ENCODE data around the gene KRCC1.
"Not testable (repeated sequence)": the region's sequence is repeated elsewhere in the genome, so short reads cannot be mapped to it uniquely, and the experiment has no call there.

Gene KRCC1

DNA sequence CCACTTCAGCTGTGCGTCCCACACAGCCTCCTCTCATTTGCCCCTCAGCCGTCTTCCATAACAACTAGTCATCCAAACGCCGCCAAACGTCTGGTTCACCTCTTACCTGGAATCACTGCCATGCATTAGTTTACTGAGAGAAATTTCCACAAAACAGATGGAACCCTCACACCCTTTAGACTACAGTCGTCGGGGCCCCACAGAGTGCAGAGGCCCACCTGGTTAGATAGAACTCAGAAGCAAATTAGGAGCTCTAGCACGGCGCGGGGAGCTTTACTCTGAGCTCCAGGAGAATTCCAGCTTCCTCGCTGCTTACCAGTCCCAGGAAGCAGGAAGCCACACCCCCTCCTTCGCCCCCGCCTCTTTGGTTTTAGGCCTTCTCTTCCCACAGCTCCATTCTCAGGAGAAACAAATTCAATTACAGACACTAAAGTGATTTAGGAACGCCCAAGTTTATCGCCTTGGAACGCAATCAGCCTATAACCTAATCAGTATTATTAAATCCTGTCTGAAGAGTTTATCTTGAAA is 48.6 kb downstream of the KRCC1 start:
- no peak overlapping the region for H3K4me3 ChIP-seq (ENCODE audit: low read length)
- H3K27me3 ChIP-seq (ENCODE audit: control insufficient read depth, insufficient read depth, low read length) = peaks cover 8% of the 10 kb centered on the region
- H3K9ac ChIP-seq (ENCODE audit: low read length) = no peak overlapping the region
- H3K36me3 ChIP-seq (ENCODE audit: control insufficient read depth, insufficient read depth, low read length) = no peaks in the 10 kb centered on the region
- no peaks in the 10 kb centered on the region for H3K4me1 ChIP-seq (ENCODE audit: control insufficient read depth, insufficient read depth, low read length)
- H3K9me3 ChIP-seq (ENCODE audit: control insufficient read depth, low read length) = no peaks in the 10 kb centered on the region

DNA sequence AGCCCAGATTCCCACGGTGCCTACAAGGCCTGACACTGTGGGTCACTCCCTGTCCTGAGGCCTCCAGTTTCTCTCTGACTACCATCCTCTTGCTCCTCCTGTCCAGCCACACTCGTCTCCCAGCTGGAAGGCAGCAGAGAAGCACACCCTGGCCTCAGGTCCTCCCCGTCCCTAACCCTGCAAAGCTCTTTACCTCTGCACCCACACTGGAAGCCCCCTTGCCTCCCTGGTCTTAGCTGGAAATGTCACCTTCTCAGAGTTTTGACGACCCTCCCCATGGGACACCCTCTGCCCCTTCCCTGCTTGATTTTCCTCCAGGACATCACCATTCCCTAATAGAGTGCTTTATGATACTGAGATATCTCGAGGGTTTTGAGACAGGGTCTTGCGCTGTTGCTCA is 49.8 kb downstream of the KRCC1 start:
- no peaks in the 10 kb centered on the region for H3K4me1 ChIP-seq (ENCODE audit: control insufficient read depth, insufficient read depth, low read length)
- peaks cover 8% of the 10 kb centered on the region for H3K27me3 ChIP-seq (ENCODE audit: control insufficient read depth, insufficient read depth, low read length)
- no peak overlapping the region for H3K9ac ChIP-seq (ENCODE audit: low read length)
- H3K9me3 ChIP-seq (ENCODE audit: control insufficient read depth, low read length) = no peaks in the 10 kb centered on the region
- H3K4me3 ChIP-seq (ENCODE audit: low read length) = no peak overlapping the region
- no peaks in the 10 kb centered on the region for H3K36me3 ChIP-seq (ENCODE audit: control insufficient read depth, insufficient read depth, low read length)

DNA sequence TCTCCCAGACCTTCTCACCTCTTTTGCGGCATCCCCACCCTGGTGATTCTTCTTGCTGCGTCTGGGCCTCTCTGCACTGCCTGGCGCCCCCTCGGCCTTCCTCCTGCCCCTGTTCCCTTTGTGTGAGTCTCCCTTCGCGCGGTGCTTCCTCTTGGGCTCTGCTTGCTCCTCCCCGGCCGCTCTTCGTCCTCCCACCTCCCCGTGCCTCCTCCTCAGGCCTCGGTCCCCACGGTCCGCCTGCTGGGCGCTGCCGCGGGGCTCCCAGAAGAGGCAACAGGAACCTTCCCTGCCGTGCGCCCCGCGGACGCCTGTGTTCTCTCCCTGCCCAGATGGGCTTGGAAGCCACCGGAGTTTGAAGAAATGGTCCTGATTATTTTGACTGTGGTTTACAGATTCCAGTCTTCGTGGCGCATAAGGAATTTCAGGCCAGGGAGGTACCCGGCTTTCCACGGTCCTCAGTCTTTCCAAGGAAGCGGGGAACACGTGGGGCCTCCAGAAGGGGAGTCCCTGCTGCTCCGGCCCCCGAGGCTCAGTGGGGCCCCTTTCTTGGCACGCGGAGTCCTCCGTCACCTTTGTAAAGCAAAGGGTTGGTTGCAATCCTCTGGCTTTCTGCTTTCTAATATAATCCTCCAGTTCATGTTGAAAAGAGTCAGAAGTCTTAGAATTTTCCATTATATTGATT is 52.4 kb downstream of the KRCC1 start:
- Histone ChIP-seq H3K9ac (ENCODE audit: low read length) (no peak overlapping the region), H3K9me3 (ENCODE audit: control insufficient read depth, low read length) (no peaks in the 10 kb centered on the region), H3K4me1 (ENCODE audit: control insufficient read depth, insufficient read depth, low read length) (no peaks in the 10 kb centered on the region), H3K4me3 (ENCODE audit: low read length) (no peak overlapping the region), H3K27me3 (ENCODE audit: control insufficient read depth, insufficient read depth, low read length) (peaks cover 8% of the 10 kb centered on the region), H3K36me3 (ENCODE audit: control insufficient read depth, insufficient read depth, low read length) (no peaks in the 10 kb centered on the region)

DNA sequence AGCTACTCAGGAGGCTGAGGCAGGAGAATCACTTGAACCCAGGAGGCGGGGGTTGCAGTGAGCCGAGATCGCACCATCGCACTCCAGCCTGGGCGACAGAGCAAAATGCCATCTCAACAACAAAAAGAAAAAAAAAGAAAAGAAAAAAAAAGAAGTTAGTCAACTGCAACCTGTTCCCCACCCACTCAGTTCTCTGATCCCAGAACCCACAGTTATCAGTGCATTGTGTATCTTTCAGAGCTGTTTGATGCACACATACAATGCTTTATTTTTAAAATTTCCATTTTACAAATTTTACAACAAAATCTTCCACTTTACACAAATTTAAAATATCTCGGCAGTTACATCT is 53.2 kb downstream of the KRCC1 start:
- Histone ChIP-seq H3K27me3 (ENCODE audit: control insufficient read depth, insufficient read depth, low read length) (peaks cover 8% of the 10 kb centered on the region), H3K36me3 (ENCODE audit: control insufficient read depth, insufficient read depth, low read length) (no peaks in the 10 kb centered on the region), H3K4me1 (ENCODE audit: control insufficient read depth, insufficient read depth, low read length) (no peaks in the 10 kb centered on the region), H3K4me3 (ENCODE audit: low read length) (no peak overlapping the region), H3K9me3 (ENCODE audit: control insufficient read depth, low read length) (no peaks in the 10 kb centered on the region), H3K9ac (ENCODE audit: low read length) (no peak overlapping the region)

DNA sequence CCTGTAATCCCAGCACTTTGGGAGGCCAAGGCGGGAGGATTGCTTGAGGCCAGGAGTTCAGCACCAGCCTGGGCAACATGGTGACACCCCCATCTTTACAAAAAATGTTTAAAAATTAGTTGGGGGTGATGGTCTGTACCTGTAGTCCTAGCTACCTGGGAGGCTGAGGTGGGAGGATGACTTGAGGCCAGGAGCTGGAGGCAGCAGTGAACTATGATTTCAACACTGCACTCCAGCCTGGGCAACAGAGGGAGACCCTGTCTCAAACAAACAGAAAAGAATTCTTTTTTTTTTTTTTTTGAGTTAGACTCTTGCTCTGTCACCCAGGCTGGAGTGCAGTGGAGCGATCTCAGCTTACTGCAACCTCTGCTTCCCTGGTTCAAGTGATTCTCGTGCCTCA is 55.1 kb downstream of the KRCC1 start:
- H3K36me3 ChIP-seq (ENCODE audit: control insufficient read depth, insufficient read depth, low read length); H3K4me3 ChIP-seq (ENCODE audit: low read length); H3K27me3 ChIP-seq (ENCODE audit: control insufficient read depth, insufficient read depth, low read length); H3K9me3 ChIP-seq (ENCODE audit: control insufficient read depth, low read length); H3K9ac ChIP-seq (ENCODE audit: low read length); H3K4me1 ChIP-seq (ENCODE audit: control insufficient read depth, insufficient read depth, low read length): not testable (repeated sequence)

GRCh38 chr2:87996570-87996969 is 59.0 kb downstream of the KRCC1 start:
- no peaks in the 10 kb centered on the region for H3K36me3 ChIP-seq (ENCODE audit: control insufficient read depth, insufficient read depth, low read length)
- no peak overlapping the region for H3K9ac ChIP-seq (ENCODE audit: low read length)
- H3K9me3 ChIP-seq (ENCODE audit: control insufficient read depth, low read length) = no peaks in the 10 kb centered on the region
- no peaks in the 10 kb centered on the region for H3K27me3 ChIP-seq (ENCODE audit: control insufficient read depth, insufficient read depth, low read length)
- H3K4me3 ChIP-seq (ENCODE audit: low read length) = no peak overlapping the region
- no peaks in the 10 kb centered on the region for H3K4me1 ChIP-seq (ENCODE audit: control insufficient read depth, insufficient read depth, low read length)

DNA sequence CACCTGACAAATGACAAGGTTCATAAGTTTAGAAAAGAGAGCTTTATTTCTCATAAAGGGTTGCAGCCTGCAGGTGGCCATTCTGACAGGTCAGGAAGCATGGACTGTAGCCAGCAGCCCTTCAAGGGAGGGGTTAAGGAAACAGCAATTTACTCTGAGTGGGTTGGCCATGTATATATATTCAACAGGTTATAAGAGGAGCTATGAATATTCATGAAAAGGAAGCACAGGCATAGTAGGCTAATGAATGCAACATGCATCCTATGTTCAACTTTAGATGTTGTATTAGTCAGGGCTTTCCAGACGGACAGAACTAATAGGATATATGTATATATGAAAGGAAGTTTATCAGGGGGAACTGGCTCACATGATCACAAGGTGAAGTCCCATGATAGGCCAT is 59.8 kb downstream of the KRCC1 start:
- Histone ChIP-seq H3K4me1 (ENCODE audit: control insufficient read depth, insufficient read depth, low read length) (no peaks in the 10 kb centered on the region), H3K9ac (ENCODE audit: low read length) (no peak overlapping the region), H3K27me3 (ENCODE audit: control insufficient read depth, insufficient read depth, low read length) (no peaks in the 10 kb centered on the region), H3K36me3 (ENCODE audit: control insufficient read depth, insufficient read depth, low read length) (no peaks in the 10 kb centered on the region), H3K4me3 (ENCODE audit: low read length) (no peak overlapping the region), H3K9me3 (ENCODE audit: control insufficient read depth, low read length) (no peaks in the 10 kb centered on the region)

GRCh38 chr2:87994304-87994850 is 61.2 kb downstream of the KRCC1 start:
- H3K27me3 ChIP-seq (ENCODE audit: control insufficient read depth, insufficient read depth, low read length); H3K36me3 ChIP-seq (ENCODE audit: control insufficient read depth, insufficient read depth, low read length); H3K4me3 ChIP-seq (ENCODE audit: low read length); H3K4me1 ChIP-seq (ENCODE audit: control insufficient read depth, insufficient read depth, low read length); H3K9ac ChIP-seq (ENCODE audit: low read length); H3K9me3 ChIP-seq (ENCODE audit: control insufficient read depth, low read length): not testable (repeated sequence)

DNA sequence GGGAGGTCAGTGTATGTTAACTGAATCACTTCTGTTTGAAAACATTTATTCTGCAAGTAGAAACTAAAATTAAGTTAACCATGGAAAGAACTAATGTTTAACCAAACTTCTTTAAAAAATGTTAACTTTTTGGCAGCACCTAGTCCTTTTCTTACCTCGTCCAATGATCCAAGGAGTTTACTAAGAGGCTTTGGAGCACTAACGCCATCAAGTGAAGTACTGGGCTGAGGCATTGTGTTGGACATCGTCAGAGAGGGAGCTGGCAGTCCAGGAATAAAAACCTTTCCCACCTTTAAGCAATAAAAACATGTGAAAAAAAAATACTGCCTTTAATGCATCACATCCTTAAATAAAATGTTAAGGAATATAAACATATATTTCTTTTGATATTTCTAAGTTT is 63.0 kb downstream of the KRCC1 start:
- not testable (repeated sequence) for H3K9ac ChIP-seq (ENCODE audit: low read length); H3K27me3 ChIP-seq (ENCODE audit: control insufficient read depth, insufficient read depth, low read length); H3K4me1 ChIP-seq (ENCODE audit: control insufficient read depth, insufficient read depth, low read length); H3K4me3 ChIP-seq (ENCODE audit: low read length); H3K9me3 ChIP-seq (ENCODE audit: control insufficient read depth, low read length); H3K36me3 ChIP-seq (ENCODE audit: control insufficient read depth, insufficient read depth, low read length)

DNA sequence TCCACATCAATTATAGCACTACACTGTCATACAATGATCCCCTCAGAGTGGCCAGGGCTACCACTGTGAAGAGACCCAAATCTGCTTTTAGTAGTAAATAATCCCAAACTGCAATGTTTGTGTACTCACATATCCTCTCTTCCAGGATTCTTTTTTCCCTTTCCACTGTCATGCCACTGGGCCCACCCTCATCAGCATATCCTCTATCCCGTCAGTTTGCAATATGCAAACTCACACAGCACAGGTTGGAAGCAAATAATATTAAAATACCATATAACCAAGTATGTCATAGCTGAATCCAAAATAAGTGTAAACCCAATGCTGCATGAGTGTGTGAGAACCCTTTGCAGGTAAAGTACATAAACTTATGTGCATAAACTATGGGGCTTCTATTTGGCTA is 68.1 kb downstream of the KRCC1 start:
- H3K36me3 ChIP-seq (ENCODE audit: control insufficient read depth, insufficient read depth, low read length); H3K4me1 ChIP-seq (ENCODE audit: control insufficient read depth, insufficient read depth, low read length); H3K9ac ChIP-seq (ENCODE audit: low read length); H3K4me3 ChIP-seq (ENCODE audit: low read length); H3K27me3 ChIP-seq (ENCODE audit: control insufficient read depth, insufficient read depth, low read length); H3K9me3 ChIP-seq (ENCODE audit: control insufficient read depth, low read length): not testable (repeated sequence)

GRCh38 chr2:87985902-87986301 is 69.7 kb downstream of the KRCC1 start:
- not testable (repeated sequence) for H3K4me1 ChIP-seq (ENCODE audit: control insufficient read depth, insufficient read depth, low read length); H3K36me3 ChIP-seq (ENCODE audit: control insufficient read depth, insufficient read depth, low read length); H3K9me3 ChIP-seq (ENCODE audit: control insufficient read depth, low read length); H3K27me3 ChIP-seq (ENCODE audit: control insufficient read depth, insufficient read depth, low read length); H3K4me3 ChIP-seq (ENCODE audit: low read length); H3K9ac ChIP-seq (ENCODE audit: low read length)

GRCh38 chr2:87981182-87981581 is 74.4 kb downstream of the KRCC1 start:
- not testable (repeated sequence) for H3K4me1 ChIP-seq (ENCODE audit: control insufficient read depth, insufficient read depth, low read length); H3K4me3 ChIP-seq (ENCODE audit: low read length); H3K27me3 ChIP-seq (ENCODE audit: control insufficient read depth, insufficient read depth, low read length); H3K9me3 ChIP-seq (ENCODE audit: control insufficient read depth, low read length); H3K36me3 ChIP-seq (ENCODE audit: control insufficient read depth, insufficient read depth, low read length); H3K9ac ChIP-seq (ENCODE audit: low read length)

Data from mucosa of stomach (tissue), 1 donor.